ENCODE results near the gene PORCN. TPM values are rescaled to one million over a fixed set of nuclear protein-coding genes. Genes with fewer than 3 reads are reported as not detected.

Gene PORCN
- total RNA-seq, result 14.3 and 16.8 TPM in 2 replicates

DNA sequence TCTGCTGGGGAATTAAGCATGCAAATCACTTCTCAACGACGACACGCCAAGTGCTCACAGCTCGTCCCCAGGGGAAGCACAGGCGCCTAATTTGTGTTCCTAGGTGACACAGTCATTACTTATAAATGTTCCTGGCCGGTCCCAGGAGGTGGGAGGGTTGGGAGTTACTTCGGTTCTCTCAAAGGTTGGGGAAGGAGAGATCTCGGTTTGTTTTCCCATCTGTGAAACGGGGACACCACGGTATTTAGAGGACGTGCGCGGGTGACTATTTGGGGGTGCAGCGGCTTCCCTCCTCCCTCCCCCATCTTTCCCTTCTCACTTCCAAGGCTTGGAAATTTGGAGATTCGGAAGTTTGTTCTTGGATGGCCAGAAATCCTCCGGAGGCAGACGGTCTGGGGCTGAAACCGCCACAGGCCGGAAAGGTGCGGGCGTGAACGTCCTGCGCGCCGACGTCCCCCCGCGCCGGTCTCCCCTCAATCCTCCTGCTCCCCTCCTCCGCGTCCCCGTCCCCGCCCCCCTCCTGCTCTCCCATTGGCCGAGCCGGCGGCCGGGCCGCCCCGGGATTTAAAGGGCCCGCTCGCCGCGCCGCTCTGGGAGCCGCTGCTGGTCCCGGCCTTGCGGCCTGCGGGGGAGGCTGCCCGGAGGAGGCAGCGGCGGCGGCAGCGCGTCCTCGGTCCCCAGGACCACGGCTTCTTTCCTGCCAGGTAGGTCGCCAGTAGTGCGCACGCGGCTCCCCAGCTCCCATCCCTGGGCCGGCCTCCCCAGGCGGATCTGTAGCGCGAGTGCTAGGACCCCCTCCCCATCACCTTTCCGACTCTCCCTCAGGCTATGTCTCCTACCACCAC lies at the start of gene PORCN:
PORCN (plus strand) TSS at position 593 of the 845 bp plus-strand sequence. CDS start 829 bp downstream, outside the sequence.

DNA sequence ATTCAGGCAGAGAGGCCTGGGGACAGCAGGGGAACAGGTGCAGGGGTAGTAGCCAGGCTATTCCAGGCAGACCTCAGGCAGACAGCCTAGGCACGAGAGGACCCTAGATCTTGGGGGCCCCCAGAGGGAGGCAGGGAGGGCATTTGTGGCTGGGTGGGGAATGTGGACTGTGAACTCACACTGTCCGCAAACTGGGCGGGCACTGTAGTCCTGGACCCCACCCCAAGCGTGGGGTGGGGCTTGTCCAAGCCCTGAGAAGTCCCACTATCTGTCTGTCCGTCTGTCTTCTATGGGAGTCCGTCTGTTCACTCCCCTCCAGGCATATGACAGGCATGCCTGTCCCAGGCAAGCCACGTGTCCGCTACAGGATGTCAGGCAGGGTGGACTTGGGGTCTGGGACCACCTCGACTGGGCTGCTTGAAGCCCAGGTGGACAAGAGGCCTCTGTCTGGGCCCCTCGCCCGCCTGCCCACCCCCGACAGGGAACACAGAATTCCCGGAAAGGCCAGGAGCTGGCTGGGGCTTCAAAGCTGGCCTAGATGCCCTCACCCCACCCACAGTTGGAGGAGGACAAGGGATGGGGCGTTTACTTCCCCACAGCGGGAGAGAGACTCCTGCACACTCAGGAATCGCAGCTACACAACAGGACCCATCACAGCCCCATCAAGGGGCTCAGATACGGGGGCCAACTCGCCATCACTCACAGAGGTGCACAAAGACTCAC lies 38.5 kb upstream of the PORCN start, which contains the start of gene SLC38A5:
SLC38A5 (minus strand) TSS at position 151 of the 723 bp plus-strand sequence. CDS start 2,336 bp downstream, outside the sequence.

GRCh38 chrX:48475774-48476577 lies 32.8 kb upstream of the PORCN start, which contains the start of gene FTSJ1:
Gene FTSJ1 (plus strand): TSS chrX:48476199. CDS start chrX:48478048, 1,849 bp downstream.

GRCh38 chrX:48521353-48522243 lies 12.8 kb downstream of the PORCN start, which contains the start of gene EBP:
Gene EBP (plus strand): TSS chrX:48521808. CDS start chrX:48523772, 1,964 bp downstream.

GRCh38 chrX:48539345-48540027 lies 30.7 kb downstream of the PORCN start, which contains the start of gene TBC1D25:
Gene TBC1D25 (plus strand): TSS chrX:48539714. CDS start chrX:48539798, 84 bp downstream.

Other genes starting within 250 kb of the PORCN start
- gene SSX3, start 152.3 kb upstream of the PORCN start, total RNA-seq, result not detected in 2 replicates
- not detected in 2 replicates for gene SSX4, start 125.5 kb upstream of the PORCN start, total RNA-seq
- not detected in 2 replicates for gene SSX4B, start 97.0 kb upstream of the PORCN start, total RNA-seq
- gene SLC38A5, start 38.7 kb upstream of the PORCN start, total RNA-seq, result 111 and 131 TPM in 2 replicates
- gene FTSJ1, start 32.8 kb upstream of the PORCN start, total RNA-seq, result 65.4 and 89.9 TPM in 2 replicates
- 168 and 261 TPM in 2 replicates for gene EBP, start 12.8 kb downstream of the PORCN start, total RNA-seq
- 4.8 and 6.6 TPM in 2 replicates for gene TBC1D25, start 30.7 kb downstream of the PORCN start, total RNA-seq
- 322 and 356 TPM in 2 replicates for gene RBM3, start 65.5 kb downstream of the PORCN start, total RNA-seq
- 83.7 and 99.9 TPM in 2 replicates for gene WDR13, start 88.5 kb downstream of the PORCN start, total RNA-seq
- under 0.01 and 0.20 TPM in 2 replicates for gene WAS, start 174.8 kb downstream of the PORCN start, total RNA-seq
- 7.7 and 10.8 TPM in 2 replicates for gene SUV39H1, start 187.7 kb downstream of the PORCN start, total RNA-seq